Tibial nerve (tissue), 4 donors: ENCODE results near the gene SP2. TPM values are rescaled to one million over a fixed set of nuclear protein-coding genes. Genes with fewer than 3 reads are reported as not detected.

Experiments
- DNase-seq, 2 donors: peaks; one replicate each; pipeline ENCODE4 v3.0.0-alpha.2; 2019; ENCODE audit warnings: low spot score in 2 of 2
- H3K27ac ChIP-seq, 4 donors: fragments of 200-600 bp; sonication (generic) in 3 of 4; one replicate each; pipeline ENCODE4 v1.5.1; 2017 to 2019; ENCODE audit warnings: mild to moderate bottlenecking in 1 of 4
- H3K27me3 ChIP-seq, 2 donors: fragments of 200-600 bp; sonication (generic) in 1 of 2; one replicate each; pipeline versions ENCODE4 v1.5.1 to v1.6.0; 2017 to 2019
- H3K36me3 ChIP-seq, 3 donors: fragments of 200-600 bp; sonication (generic); one replicate each; pipeline ENCODE4 v1.5.1; 2018 to 2019
- H3K4me1 ChIP-seq, 4 donors: fragments of 200-600 bp; sonication (generic) in 3 of 4; one replicate each; pipeline ENCODE4 v1.5.1; 2017 to 2019
- H3K4me3 ChIP-seq, 4 donors: fragments of 200-600 bp; sonication (generic) in 3 of 4; one replicate each; pipeline ENCODE4 v1.5.1; 2017 to 2019; ENCODE audit warnings: mild to moderate bottlenecking in 1 of 4, moderate library complexity in 1 of 4
- H3K9me3 ChIP-seq, 4 donors: fragments of 200-600 bp; sonication (generic) in 3 of 4; one replicate each; pipeline ENCODE4 v1.5.1; 2017 to 2019
- EP300 ChIP-seq, 2 donors: sonication (generic); formaldehyde crosslinking; IDR thresholded peaks; one replicate each; pipeline ENCODE4 v1.6.1; 2017; ENCODE audit warnings: antibody characterized with exemption in 2 of 2, mild to moderate bottlenecking in 1 of 2
- POLR2A ChIP-seq, 2 donors: fragments of 450-650 bp; IDR thresholded peaks; one replicate each; pipeline ENCODE4 v1.6.1; 2017; ENCODE audit warnings: antibody characterized with exemption in 2 of 2, mild to moderate bottlenecking in 2 of 2, moderate library complexity in 2 of 2
- WGBS, 2 donors: methylation state at CpG; one replicate each; pipeline ENCODE4 v1.1.5; 2018; 5-methylcytosine and 5-hydroxymethylcytosine counted together
- total RNA-seq, 4 donors: library from RNA; depleted of rRNA; stranded (reverse); fragments of >200 nt; gene quantifications; one replicate each; pipeline ENCODE4 v1.1.0, GENCODE V29; 2016
- TF ChIP-seq, protein P1 (sequence below), 5 experiments: fragments of 200-600 bp in 3 of 5; fragments of 450-650 bp in 2 of 5; sonication (generic) in 3 of 5; IDR thresholded peaks; one replicate each; pipeline ENCODE4 v1.5.1; 2016 to 2019; ENCODE audit warnings: antibody characterized with exemption in 5 of 5, mild to moderate bottlenecking in 3 of 5, moderate library complexity in 2 of 5

SP2 gene
- total RNA-seq, 4 donors from 2014 or later = 5.9 to 7.2 (median 7.1) TPM

DNA sequence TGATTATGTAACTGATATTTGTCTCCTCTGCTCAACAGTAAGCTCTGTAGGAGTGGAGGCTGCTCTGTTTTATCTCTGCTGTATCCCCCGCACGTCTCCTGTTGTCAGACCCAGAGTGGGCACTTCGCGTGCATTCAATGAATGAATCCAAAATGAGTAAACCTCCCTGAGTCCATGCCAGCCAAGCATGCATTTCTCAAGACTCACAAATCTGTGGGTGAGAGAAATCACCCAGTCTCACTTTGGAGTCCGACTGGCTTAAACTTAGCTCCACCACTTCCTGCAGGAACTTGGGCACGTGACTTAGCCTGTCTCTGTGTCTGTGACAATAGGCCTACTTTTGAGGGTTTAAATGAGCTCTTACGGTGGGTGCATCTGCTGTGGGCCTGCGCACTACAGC, 49.0 kb downstream of the SP2 start:
- Histone ChIP-seq H3K36me3 (peaks cover 0 to 34% (median 0%) of the 10 kb centered on the region in 3 donors), H3K4me1 (peaks cover 0 to 50% (median 25%) of the 10 kb centered on the region in 4 donors), H3K4me3 (no peak overlapping the region), H3K27ac (peak overlapping the region in 2 of 4 donors; percentile 21 to 26), H3K27me3 (no peaks in the 10 kb centered on the region), H3K9me3 (no peaks in the 10 kb centered on the region)
- TF ChIP-seq, protein P1, sequence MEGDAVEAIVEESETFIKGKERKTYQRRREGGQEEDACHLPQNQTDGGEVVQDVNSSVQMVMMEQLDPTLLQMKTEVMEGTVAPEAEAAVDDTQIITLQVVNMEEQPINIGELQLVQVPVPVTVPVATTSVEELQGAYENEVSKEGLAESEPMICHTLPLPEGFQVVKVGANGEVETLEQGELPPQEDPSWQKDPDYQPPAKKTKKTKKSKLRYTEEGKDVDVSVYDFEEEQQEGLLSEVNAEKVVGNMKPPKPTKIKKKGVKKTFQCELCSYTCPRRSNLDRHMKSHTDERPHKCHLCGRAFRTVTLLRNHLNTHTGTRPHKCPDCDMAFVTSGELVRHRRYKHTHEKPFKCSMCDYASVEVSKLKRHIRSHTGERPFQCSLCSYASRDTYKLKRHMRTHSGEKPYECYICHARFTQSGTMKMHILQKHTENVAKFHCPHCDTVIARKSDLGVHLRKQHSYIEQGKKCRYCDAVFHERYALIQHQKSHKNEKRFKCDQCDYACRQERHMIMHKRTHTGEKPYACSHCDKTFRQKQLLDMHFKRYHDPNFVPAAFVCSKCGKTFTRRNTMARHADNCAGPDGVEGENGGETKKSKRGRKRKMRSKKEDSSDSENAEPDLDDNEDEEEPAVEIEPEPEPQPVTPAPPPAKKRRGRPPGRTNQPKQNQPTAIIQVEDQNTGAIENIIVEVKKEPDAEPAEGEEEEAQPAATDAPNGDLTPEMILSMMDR (IDR thresholded peaks at IDR 0.05) = no peak
- TF ChIP-seq POLR2A (IDR thresholded peaks at IDR 0.05) (no peak), EP300 (IDR thresholded peaks at IDR 0.05) (no peak)
- 67 to 68% methylated on average over 8 of the region's 8 CpGs for WGBS, 2 donors
- no peak for DNase-seq

DNA sequence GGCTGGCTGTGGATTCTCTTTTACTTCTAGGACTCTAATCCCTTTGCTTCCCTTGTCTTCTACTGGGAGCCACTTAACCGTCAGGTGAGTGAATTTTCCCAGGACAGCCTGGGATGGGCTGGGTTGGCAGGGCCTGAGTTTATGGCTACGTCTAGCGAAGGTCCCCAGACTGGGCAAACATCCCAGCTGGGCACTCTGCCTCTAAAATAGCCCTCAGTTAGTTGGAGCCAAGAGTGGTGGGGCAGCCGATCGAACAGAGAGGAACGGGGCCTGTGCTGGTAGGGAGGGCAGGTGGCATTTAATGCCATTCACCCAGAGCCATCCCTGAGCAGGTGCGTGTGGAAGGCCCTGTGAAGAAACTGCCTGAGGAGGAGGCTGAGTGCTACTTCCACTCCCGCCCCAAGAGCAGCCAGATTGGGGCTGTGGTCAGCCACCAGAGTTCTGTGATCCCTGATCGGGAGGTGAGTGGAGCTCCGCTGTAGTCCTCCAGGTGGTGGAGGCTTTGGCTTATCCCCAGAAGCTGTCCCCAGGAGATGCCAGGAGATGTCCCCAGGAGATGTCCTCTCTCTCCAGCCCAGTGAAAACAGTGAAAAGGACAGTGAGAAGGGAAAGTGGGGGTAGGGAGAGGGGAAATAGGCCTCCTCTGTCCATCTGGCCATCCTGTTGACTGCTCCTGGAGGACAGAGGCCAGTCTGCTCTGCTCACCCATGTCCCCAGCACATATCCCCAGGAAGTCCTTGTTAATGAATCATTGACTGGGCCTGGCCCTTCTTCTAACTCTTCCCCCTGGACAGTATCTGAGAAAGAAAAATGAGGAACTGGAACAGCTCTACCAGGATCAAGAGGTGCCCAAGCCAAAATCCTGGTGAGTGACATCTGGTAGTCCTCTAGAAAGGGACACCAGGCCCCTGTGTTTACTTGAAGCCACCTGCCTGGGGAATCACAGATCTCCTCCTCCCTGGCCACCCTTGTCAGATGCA, 49.8 kb downstream of the SP2 start:
- WGBS, 2 donors = 85 to 88% methylated on average over 10 of the region's 10 CpGs
- Histone ChIP-seq H3K27me3 (no peaks in the 10 kb centered on the region), H3K4me1 (peaks cover 0 to 50% (median 24%) of the 10 kb centered on the region in 4 donors), H3K27ac (peak overlapping the region in 2 of 4 donors; percentile 21 to 26), H3K4me3 (no peak overlapping the region), H3K36me3 (peaks cover 0 to 34% (median 0%) of the 10 kb centered on the region in 3 donors), H3K9me3 (no peaks in the 10 kb centered on the region)
- DNase-seq = no peak
- TF ChIP-seq, protein P1 (IDR thresholded peaks at IDR 0.05) = no peak
- TF ChIP-seq POLR2A (IDR thresholded peaks at IDR 0.05) = no peak
- TF ChIP-seq EP300 (IDR thresholded peaks at IDR 0.05) = no peak

DNA sequence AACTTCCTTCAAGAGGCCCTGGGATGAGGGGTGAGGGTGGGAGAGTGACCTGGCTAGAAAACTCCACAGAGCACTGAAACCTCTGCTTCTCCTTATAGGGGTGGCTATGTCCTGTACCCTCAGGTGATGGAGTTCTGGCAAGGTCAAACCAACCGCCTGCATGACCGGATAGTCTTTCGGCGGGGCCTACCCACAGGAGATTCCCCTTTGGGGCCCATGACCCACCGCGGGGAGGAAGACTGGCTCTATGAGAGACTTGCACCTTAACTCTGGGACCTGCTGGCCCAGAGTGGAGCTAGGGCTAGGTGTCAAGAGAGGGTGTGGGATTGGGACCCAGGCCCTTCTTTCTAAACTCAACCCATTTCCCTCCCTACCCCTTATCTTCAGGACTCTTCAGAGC, 50.5 kb downstream of the SP2 start:
- Histone ChIP-seq H3K27me3 (no peaks in the 10 kb centered on the region), H3K4me3 (no peak overlapping the region), H3K36me3 (peaks cover 0 to 34% (median 0%) of the 10 kb centered on the region in 3 donors), H3K4me1 (peaks cover 0 to 47% (median 23%) of the 10 kb centered on the region in 4 donors), H3K27ac (peak overlapping the region in 3 of 4 donors; percentile 21 to 51 (median 26)), H3K9me3 (no peaks in the 10 kb centered on the region)
- WGBS, 2 donors = 83 to 90% methylated on average over 6 of the region's 6 CpGs
- DNase-seq = no peak
- no peak for TF ChIP-seq POLR2A (IDR thresholded peaks at IDR 0.05)
- no peak for TF ChIP-seq EP300 (IDR thresholded peaks at IDR 0.05)

DNA sequence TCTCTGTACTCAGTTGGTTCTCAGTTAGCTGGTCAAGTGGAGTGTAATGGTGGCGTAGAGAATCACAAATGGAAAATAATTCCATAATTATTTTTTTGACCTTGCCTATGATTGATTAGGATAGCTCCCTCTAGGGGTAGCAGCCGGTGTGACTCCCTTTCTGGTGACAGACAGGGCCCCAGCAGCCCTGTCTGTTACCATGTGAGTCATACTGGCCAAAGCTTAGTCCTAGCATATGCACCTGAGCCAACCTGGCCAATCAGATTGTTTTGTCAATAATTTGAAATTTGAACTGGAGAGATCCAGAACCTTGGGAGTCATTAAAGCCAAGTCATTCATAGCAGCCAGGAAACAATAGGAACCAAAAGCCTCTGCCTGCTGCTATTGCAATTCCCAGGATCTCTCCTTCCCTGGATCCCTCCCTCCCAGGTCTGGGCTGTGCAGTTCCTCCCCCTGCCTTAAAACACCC, 50.9 kb downstream of the SP2 start:
- TF ChIP-seq EP300 (IDR thresholded peaks at IDR 0.05) (no peak), POLR2A (IDR thresholded peaks at IDR 0.05) (no peak)
- TF ChIP-seq, protein P1 (IDR thresholded peaks at IDR 0.05) = peak; percentile 64 to 75 (median 71)
- H3K36me3 ChIP-seq = peaks cover 0 to 34% (median 0%) of the 10 kb centered on the region in 3 donors
- peaks cover 0 to 45% (median 22%) of the 10 kb centered on the region in 4 donors for H3K4me1 ChIP-seq
- no peaks in the 10 kb centered on the region for H3K27me3 ChIP-seq
- WGBS, 2 donors = 13 to 22% methylated on average over 2 of the region's 2 CpGs
- peak; percentile 72 to 88 for DNase-seq
- peak overlapping the region in 3 of 4 donors; percentile 21 to 51 (median 26) for H3K27ac ChIP-seq
- no peaks in the 10 kb centered on the region for H3K9me3 ChIP-seq
- H3K4me3 ChIP-seq = no peak overlapping the region

DNA sequence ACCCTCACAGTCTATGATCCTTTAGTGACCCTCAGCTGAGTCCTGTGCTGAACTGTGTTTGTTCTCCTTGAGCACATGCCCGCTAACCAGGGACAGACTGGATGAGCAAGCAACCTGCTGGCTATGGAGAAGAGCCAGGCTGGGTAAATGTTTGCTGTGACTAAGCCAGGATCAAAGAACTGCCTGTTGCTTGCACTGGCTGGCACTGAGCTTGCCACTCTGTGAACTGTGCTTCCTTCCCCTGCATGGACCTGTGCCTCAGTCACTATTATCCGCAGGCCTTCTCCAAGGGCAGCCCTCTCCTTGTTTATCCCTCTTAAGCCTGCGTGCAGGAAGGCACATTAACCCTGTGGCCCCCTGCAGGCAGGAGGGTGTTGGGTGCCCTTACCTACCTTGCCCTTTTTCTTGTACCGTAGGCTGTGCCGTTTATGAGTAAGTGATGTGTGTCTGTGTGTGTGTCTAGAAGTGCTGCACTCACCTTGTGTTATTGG, 52.7 kb downstream of the SP2 start:
- no peaks in the 10 kb centered on the region for H3K27me3 ChIP-seq
- no peaks in the 10 kb centered on the region for H3K9me3 ChIP-seq
- no peak for DNase-seq
- H3K27ac ChIP-seq = peak overlapping the region in 3 of 4 donors; percentile 75 to 79 (median 78)
- H3K4me1 ChIP-seq = peaks cover 0 to 29% (median 13%) of the 10 kb centered on the region in 4 donors
- no peak overlapping the region for H3K4me3 ChIP-seq
- TF ChIP-seq, protein P1 (IDR thresholded peaks at IDR 0.05) = no peak
- TF ChIP-seq EP300 (IDR thresholded peaks at IDR 0.05) (no peak), POLR2A (IDR thresholded peaks at IDR 0.05) (no peak)
- WGBS, 2 donors = 25% methylated on average over 5 of the region's 5 CpGs
- H3K36me3 ChIP-seq = peaks cover 0 to 30% (median 0%) of the 10 kb centered on the region in 3 donors
